ENCODE measurements around the gene ZFYVE26.

The ZFYVE26 gene

GRCh38 chr14:67785270-67786109 is 30.9 kb downstream of the ZFYVE26 start:
- in situ Hi-C loops (cut with HindIII; ENCODE audit: low sequenced_read_pairs): no loop called here
- TF ChIP-seq, protein P1, sequence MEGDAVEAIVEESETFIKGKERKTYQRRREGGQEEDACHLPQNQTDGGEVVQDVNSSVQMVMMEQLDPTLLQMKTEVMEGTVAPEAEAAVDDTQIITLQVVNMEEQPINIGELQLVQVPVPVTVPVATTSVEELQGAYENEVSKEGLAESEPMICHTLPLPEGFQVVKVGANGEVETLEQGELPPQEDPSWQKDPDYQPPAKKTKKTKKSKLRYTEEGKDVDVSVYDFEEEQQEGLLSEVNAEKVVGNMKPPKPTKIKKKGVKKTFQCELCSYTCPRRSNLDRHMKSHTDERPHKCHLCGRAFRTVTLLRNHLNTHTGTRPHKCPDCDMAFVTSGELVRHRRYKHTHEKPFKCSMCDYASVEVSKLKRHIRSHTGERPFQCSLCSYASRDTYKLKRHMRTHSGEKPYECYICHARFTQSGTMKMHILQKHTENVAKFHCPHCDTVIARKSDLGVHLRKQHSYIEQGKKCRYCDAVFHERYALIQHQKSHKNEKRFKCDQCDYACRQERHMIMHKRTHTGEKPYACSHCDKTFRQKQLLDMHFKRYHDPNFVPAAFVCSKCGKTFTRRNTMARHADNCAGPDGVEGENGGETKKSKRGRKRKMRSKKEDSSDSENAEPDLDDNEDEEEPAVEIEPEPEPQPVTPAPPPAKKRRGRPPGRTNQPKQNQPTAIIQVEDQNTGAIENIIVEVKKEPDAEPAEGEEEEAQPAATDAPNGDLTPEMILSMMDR (IDR thresholded peaks at IDR 0.05; ENCODE audit: low read depth, low read length): no peak
- DNase-seq (ENCODE audit: low read depth, low spot score): no peak
- H3K4me3 ChIP-seq (ENCODE audit: low read depth, low read length): no peak overlapping the region

DNA sequence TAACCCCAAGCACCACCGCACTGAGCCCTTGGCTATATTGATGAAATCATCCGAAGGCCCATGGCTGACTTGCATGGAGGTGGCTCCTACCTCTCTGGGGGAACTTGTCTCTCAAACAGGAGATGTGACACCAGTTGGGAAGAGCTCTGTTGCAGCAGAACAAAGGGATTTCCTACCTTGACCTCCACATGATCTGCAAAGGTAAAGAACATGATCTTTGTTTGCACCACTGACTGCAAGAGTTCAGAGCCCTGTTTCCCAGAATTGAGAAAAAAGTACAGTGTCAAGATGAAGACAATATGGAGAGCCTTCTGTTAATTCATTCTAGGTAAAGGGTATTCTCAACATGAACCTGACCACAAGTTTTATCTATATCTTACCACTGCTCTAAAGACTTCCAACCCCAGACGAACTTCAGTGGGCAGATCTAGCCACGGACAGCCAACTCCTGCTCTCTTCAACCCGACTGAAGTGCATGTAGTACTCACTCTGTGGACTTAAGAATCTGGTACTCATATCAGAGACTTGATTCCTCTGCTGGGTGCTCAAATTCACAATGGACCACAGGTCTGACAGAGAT is 32.1 kb downstream of the ZFYVE26 start:
- DNase-seq (ENCODE audit: low read depth, low spot score): no peak
- no peak overlapping the region for H3K4me3 ChIP-seq (ENCODE audit: low read depth, low read length)
- TF ChIP-seq, protein P1 (IDR thresholded peaks at IDR 0.05; ENCODE audit: low read depth, low read length): no peak
- in situ Hi-C loops (cut with HindIII; ENCODE audit: low sequenced_read_pairs): no loop called here

DNA sequence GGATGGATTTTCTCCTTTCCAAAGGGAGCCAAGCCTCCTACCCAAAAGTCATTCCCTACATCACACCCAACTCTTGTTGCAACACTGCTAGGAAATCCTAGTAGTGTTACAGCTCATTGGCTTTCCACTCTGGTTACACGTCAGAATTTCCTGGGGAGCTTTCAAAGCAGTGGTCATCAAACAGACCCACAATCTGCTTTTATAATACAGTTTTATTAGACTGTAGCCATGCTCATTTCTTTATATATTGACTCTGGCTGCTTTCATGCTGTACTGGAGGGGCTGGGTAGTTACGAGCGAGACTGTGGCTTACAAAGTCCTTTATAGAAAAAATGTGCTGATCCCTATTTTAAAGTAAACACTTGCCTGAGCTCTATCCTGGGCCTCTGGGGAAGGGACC is 34.3 kb downstream of the ZFYVE26 start:
- in situ Hi-C loops (cut with HindIII; ENCODE audit: low sequenced_read_pairs): no loop called here
- TF ChIP-seq, protein P1 (IDR thresholded peaks at IDR 0.05; ENCODE audit: low read depth, low read length): no peak
- H3K4me3 ChIP-seq (ENCODE audit: low read depth, low read length): no peak overlapping the region
- no peak for DNase-seq (ENCODE audit: low read depth, low spot score)

DNA sequence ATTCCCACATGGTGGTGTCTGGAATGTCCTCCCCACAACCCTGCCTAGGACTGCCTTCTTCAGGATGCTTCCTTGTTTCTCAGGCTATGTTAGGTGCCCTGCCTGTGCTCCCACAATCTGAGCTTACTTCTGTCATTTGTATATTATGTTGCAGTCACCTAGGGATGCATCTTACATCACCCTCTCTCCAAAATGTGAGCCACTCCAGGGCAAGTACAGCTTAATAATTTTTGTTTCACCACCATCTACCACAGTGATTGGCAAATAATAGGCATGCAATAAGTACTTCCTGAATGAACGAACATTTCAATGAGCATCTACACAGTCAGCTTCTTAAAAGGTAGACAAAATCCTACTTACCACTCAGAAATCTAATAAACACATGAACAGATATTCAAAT is 37.6 kb downstream of the ZFYVE26 start:
- TF ChIP-seq, protein P1 (IDR thresholded peaks at IDR 0.05; ENCODE audit: low read depth, low read length): no peak
- no peak overlapping the region for H3K4me3 ChIP-seq (ENCODE audit: low read depth, low read length)
- no peak for DNase-seq (ENCODE audit: low read depth, low spot score)
- in situ Hi-C loops (cut with HindIII; ENCODE audit: low sequenced_read_pairs): no loop called here

GRCh38 chr14:67776653-67777322 is 39.6 kb downstream of the ZFYVE26 start:
- DNase-seq (ENCODE audit: low read depth, low spot score): no peak
- TF ChIP-seq, protein P1 (IDR thresholded peaks at IDR 0.05; ENCODE audit: low read depth, low read length): no peak
- no peak overlapping the region for H3K4me3 ChIP-seq (ENCODE audit: low read depth, low read length)
- in situ Hi-C loops (cut with HindIII; ENCODE audit: low sequenced_read_pairs): no loop called here

- DNase-seq (ENCODE audit: low read depth, low spot score): no peak
- no peak overlapping the region for H3K4me3 ChIP-seq (ENCODE audit: low read depth, low read length)
- in situ Hi-C loops (cut with HindIII; ENCODE audit: low sequenced_read_pairs): no loop called here
- TF ChIP-seq, protein P1 (IDR thresholded peaks at IDR 0.05; ENCODE audit: low read depth, low read length): no peak
These were observed 42.5 kb downstream of the ZFYVE26 start for GRCh38 chr14:67773844-67774377.

Measured in astrocyte of the spinal cord (primary cell).